Measurements from ENCODE around the gene ASNSD1. TPM values are rescaled to one million over a fixed set of nuclear protein-coding genes. Genes with fewer than 3 reads are reported as not detected.

ASNSD1 gene
- total and polyA plus RNA-seq, 2 experiments from 2014 or later = 61.7 to 63.4 TPM

DNA sequence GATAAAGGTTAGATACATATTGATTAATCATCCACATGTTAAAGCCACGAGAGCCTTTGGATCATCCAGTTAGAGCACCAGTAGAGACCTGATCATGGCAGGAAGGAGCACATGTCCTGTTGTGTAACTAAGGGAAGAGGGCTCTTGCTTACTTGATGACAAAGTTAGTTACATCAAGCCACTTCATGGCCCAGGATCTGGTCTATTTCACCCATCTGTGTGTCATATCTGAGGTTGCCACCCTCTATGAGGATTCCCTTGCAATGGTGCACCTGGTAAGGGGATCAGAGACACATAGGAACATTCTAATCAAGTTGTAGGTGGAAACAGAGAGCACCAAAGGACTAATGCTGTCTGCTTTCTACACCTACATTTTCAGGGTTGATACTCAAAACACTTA is 19.9 kb downstream of the ASNSD1 start:
- in situ Hi-C loops (cut with MboI) = no loop called here
- no peak for DNase-seq
- Histone ChIP-seq H3K4me3 (no peak overlapping the region), H3K9me2 (ENCODE audit: insufficient read depth) (no peaks in the 10 kb centered on the region), H3K27ac (no peak overlapping the region), H3K4me1 (ENCODE audit: insufficient read depth) (peaks cover 9% of the 10 kb centered on the region), H3K9me3 (ENCODE audit: low read depth) (peaks cover 2% of the 10 kb centered on the region), H3K9ac (no peak overlapping the region), H4K20me1 (ENCODE audit: insufficient read depth) (no peaks in the 10 kb centered on the region), H2AFZ (no peak overlapping the region), H3K36me3 (ENCODE audit: low read depth) (0 out of 2 replicates have a peak, but pooled peaks cover 3% of the 10 kb centered on the region), H3K4me2 (ENCODE audit: unreplicated experiment) (no peak overlapping the region), H3K79me2 (ENCODE audit: insufficient read depth) (peaks cover 67% of the 10 kb centered on the region), H3K27me3 (replicated peaks; ENCODE audit: insufficient read depth) (no peaks in the 10 kb centered on the region), H3F3A (ENCODE audit: insufficient read depth) (0 out of 2 replicates have a peak, but pooled peaks cover 3% of the 10 kb centered on the region)
- 82 to 96% methylated on average over 1 of the region's 1 CpG for WGBS, 2 experiments (ENCODE audit: low coverage in 1 of 2, low lambda C conversion rate in 2 of 2, missing lambda C conversion rate in 2 of 2)
- TF ChIP-seq EZH2phosphoT487 (IDR thresholded peaks at IDR 0.05; ENCODE audit: insufficient read depth, low read depth) (no peak), EZH2 (IDR thresholded peaks at IDR 0.05; ENCODE audit: insufficient read depth, poor library complexity, severe bottlenecking) (no peak)

GRCh38 chr2:189681903-189682302 is 20.6 kb downstream of the ASNSD1 start:
- 0 out of 2 replicates have a peak, but pooled peaks cover 3% of the 10 kb centered on the region for H3F3A ChIP-seq (ENCODE audit: insufficient read depth)
- H3K27me3 ChIP-seq (replicated peaks; ENCODE audit: insufficient read depth) = no peaks in the 10 kb centered on the region
- H2AFZ ChIP-seq = no peak overlapping the region
- peaks cover 2% of the 10 kb centered on the region for H3K9me3 ChIP-seq (ENCODE audit: low read depth)
- no peak overlapping the region for H3K4me3 ChIP-seq
- H4K20me1 ChIP-seq (ENCODE audit: insufficient read depth) = no peaks in the 10 kb centered on the region
- H3K9me2 ChIP-seq (ENCODE audit: insufficient read depth) = no peaks in the 10 kb centered on the region
- no peak overlapping the region for H3K27ac ChIP-seq
- peaks cover 60% of the 10 kb centered on the region for H3K79me2 ChIP-seq (ENCODE audit: insufficient read depth)
- DNase-seq = no peak
- H3K9ac ChIP-seq = no peak overlapping the region
- H3K4me2 ChIP-seq (ENCODE audit: unreplicated experiment) = no peak overlapping the region
- in situ Hi-C loops (cut with MboI) = no loop called here
- H3K36me3 ChIP-seq (ENCODE audit: low read depth) = 0 out of 2 replicates have a peak, but pooled peaks cover 3% of the 10 kb centered on the region
- H3K4me1 ChIP-seq (ENCODE audit: insufficient read depth) = peaks cover 9% of the 10 kb centered on the region
- TF ChIP-seq EZH2phosphoT487 (IDR thresholded peaks at IDR 0.05; ENCODE audit: insufficient read depth, low read depth) (no peak), EZH2 (IDR thresholded peaks at IDR 0.05; ENCODE audit: insufficient read depth, poor library complexity, severe bottlenecking) (no peak)

DNA sequence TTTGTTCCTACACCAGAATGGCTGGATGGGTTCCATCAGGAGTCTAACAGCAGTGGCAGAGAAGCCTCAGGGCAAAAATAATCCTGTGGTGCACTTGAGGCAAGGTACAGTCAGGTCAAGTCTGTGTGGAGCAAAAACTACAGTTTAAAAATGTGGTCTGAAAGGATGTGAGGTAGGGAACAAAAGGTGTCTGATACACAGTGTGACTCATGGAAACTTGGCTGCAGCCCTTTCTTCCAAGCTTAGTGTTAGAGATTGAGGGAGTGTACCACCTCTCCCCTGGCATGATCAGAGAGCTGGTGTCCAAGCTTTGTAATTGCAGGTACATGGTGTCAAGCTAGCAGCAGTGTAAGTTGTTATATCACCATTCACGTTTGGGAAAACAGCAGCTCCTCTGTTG is 22.1 kb downstream of the ASNSD1 start:
- Histone ChIP-seq H3K4me3 (no peak overlapping the region), H3K9ac (no peak overlapping the region), H3F3A (ENCODE audit: insufficient read depth) (0 out of 2 replicates have a peak, but pooled peaks cover 3% of the 10 kb centered on the region), H3K9me2 (ENCODE audit: insufficient read depth) (no peaks in the 10 kb centered on the region), H2AFZ (no peak overlapping the region), H3K27ac (no peak overlapping the region), H3K36me3 (ENCODE audit: low read depth) (0 out of 2 replicates have a peak, but pooled peaks cover 3% of the 10 kb centered on the region), H3K79me2 (ENCODE audit: insufficient read depth) (peaks cover 61% of the 10 kb centered on the region), H3K27me3 (replicated peaks; ENCODE audit: insufficient read depth) (no peaks in the 10 kb centered on the region), H3K4me2 (ENCODE audit: unreplicated experiment) (no peak overlapping the region), H3K4me1 (ENCODE audit: insufficient read depth) (peaks cover 9% of the 10 kb centered on the region), H3K9me3 (ENCODE audit: low read depth) (peaks cover 2% of the 10 kb centered on the region), H4K20me1 (ENCODE audit: insufficient read depth) (no peaks in the 10 kb centered on the region)
- TF ChIP-seq EZH2 (IDR thresholded peaks at IDR 0.05; ENCODE audit: insufficient read depth, poor library complexity, severe bottlenecking) = no peak
- TF ChIP-seq EZH2phosphoT487 (IDR thresholded peaks at IDR 0.05; ENCODE audit: insufficient read depth, low read depth) = no peak
- WGBS, 2 experiments (ENCODE audit: low coverage in 1 of 2, low lambda C conversion rate in 2 of 2, missing lambda C conversion rate in 2 of 2) = 43 to 47% methylated on average over 1 of the region's 1 CpG
- DNase-seq = peak; percentile 8
- in situ Hi-C loops (cut with MboI) = no loop called here

GRCh38 chr2:189684811-189685210 is 23.6 kb downstream of the ASNSD1 start:
- H3K9me3 ChIP-seq (ENCODE audit: low read depth) = no peaks in the 10 kb centered on the region
- H3K79me2 ChIP-seq (ENCODE audit: insufficient read depth) = peaks cover 50% of the 10 kb centered on the region
- no peak overlapping the region for H2AFZ ChIP-seq
- no peak overlapping the region for H3K4me2 ChIP-seq (ENCODE audit: unreplicated experiment)
- in situ Hi-C loops (cut with MboI) = no loop called here
- peaks cover 9% of the 10 kb centered on the region for H3K4me1 ChIP-seq (ENCODE audit: insufficient read depth)
- no peak overlapping the region for H3K27ac ChIP-seq
- no peaks in the 10 kb centered on the region for H3K9me2 ChIP-seq (ENCODE audit: insufficient read depth)
- WGBS, 2 experiments (ENCODE audit: low coverage in 1 of 2, low lambda C conversion rate in 2 of 2, missing lambda C conversion rate in 2 of 2) = 64% methylated on average over 1 of the region's 1 CpG
- DNase-seq = no peak
- H3K27me3 ChIP-seq (replicated peaks; ENCODE audit: insufficient read depth) = no peaks in the 10 kb centered on the region
- no peaks in the 10 kb centered on the region for H4K20me1 ChIP-seq (ENCODE audit: insufficient read depth)
- H3K9ac ChIP-seq = no peak overlapping the region
- H3K36me3 ChIP-seq (ENCODE audit: low read depth) = no peaks in the 10 kb centered on the region
- H3F3A ChIP-seq (ENCODE audit: insufficient read depth) = 0 out of 2 replicates have a peak, but pooled peaks cover 3% of the 10 kb centered on the region
- no peak overlapping the region for H3K4me3 ChIP-seq
- TF ChIP-seq EZH2phosphoT487 (IDR thresholded peaks at IDR 0.05; ENCODE audit: insufficient read depth, low read depth) = no peak
- TF ChIP-seq EZH2 (IDR thresholded peaks at IDR 0.05; ENCODE audit: insufficient read depth, poor library complexity, severe bottlenecking) = no peak
